CD4-positive, alpha-beta T cell treated with Interleukin-2 at 100 ng/mL for 4 hours (primary cell): ENCODE results near the gene TATDN3.
"Not testable (repeated sequence)": the region's sequence is repeated elsewhere in the genome, so short reads cannot be mapped to it uniquely, and the experiment has no call there.

ENCODE experiments used
- DNase-seq: peaks from one replicate; pipeline ENCODE4 v3.0.0-alpha.2; 2020; ENCODE audit warnings: low spot score

The TATDN3 gene

GRCh38 chr1:212791676-212792395 is at the start of gene TATDN3, which contains the start of gene NSL1:
Gene TATDN3 (plus strand): TSS chr1:212791894. CDS start chr1:212791922, 28 bp downstream.
Gene NSL1 (minus strand): TSS chr1:212791777. CDS start chr1:212791763, 14 bp downstream.
- peak; percentile 97 for DNase-seq

GRCh38 chr1:212743901-212744475 is 47.7 kb upstream of the TATDN3 start:
- DNase-seq: no peak

- no peak for DNase-seq
Observed at GRCh38 chr1:212745303-212745702, 46.4 kb upstream of the TATDN3 start.

- DNase-seq: no peak
Observed at GRCh38 chr1:212746546-212746945, 45.1 kb upstream of the TATDN3 start.

- peak; percentile 22 for DNase-seq
Observed at GRCh38 chr1:212749821-212750535, 41.7 kb upstream of the TATDN3 start.

GRCh38 chr1:212752252-212752933 is 39.3 kb upstream of the TATDN3 start:
- DNase-seq: no peak

- DNase-seq: peak; percentile 10
Observed at GRCh38 chr1:212752934-212753497, 38.7 kb upstream of the TATDN3 start.

GRCh38 chr1:212753749-212754148 is 37.9 kb upstream of the TATDN3 start:
- no peak for DNase-seq

- DNase-seq: peak; percentile 12
Observed at GRCh38 chr1:212754193-212754592, 37.5 kb upstream of the TATDN3 start.

- DNase-seq: no peak
Observed at GRCh38 chr1:212754680-212755079, 37.0 kb upstream of the TATDN3 start.

- DNase-seq: no peak
Observed at GRCh38 chr1:212759683-212760082, 32.0 kb upstream of the TATDN3 start.

GRCh38 chr1:212760126-212760823 is 31.4 kb upstream of the TATDN3 start:
- DNase-seq: peak; percentile 40

- no peak for DNase-seq
Observed at GRCh38 chr1:212762234-212762633, 29.5 kb upstream of the TATDN3 start.

- no peak for DNase-seq
Observed at GRCh38 chr1:212762839-212763238, 28.9 kb upstream of the TATDN3 start.

GRCh38 chr1:212764718-212765281 is 26.9 kb upstream of the TATDN3 start:
- not testable (repeated sequence) for DNase-seq

- not testable (repeated sequence) for DNase-seq
Observed at GRCh38 chr1:212766825-212767224, 24.9 kb upstream of the TATDN3 start.

- no peak for DNase-seq
Observed at GRCh38 chr1:212769459-212770167, 22.1 kb upstream of the TATDN3 start.

GRCh38 chr1:212771341-212771740 is 20.4 kb upstream of the TATDN3 start:
- DNase-seq: no peak

- DNase-seq: no peak
Observed at GRCh38 chr1:212773011-212773410, 18.7 kb upstream of the TATDN3 start.

GRCh38 chr1:212774584-212774983 is 17.1 kb upstream of the TATDN3 start:
- DNase-seq: no peak
